Measurements from ENCODE around the gene S100PBP. TPM values are rescaled to one million over a fixed set of nuclear protein-coding genes. Genes with fewer than 3 reads are reported as not detected.
A peak's percentile ranks its signal among the peaks of the same experiment; 100 is the strongest.
"Not testable (repeated sequence)": the region's sequence is repeated elsewhere in the genome, so short reads cannot be mapped to it uniquely, and the experiment has no call there.

S100PBP gene
- total RNA-seq, 6 donors from 2014 or later, result 20.8 to 85.9 (median 34.9) TPM

GRCh38 chr1:32784817-32785216 is 32.6 kb upstream of the S100PBP start:
- TF ChIP-seq CTCF (IDR thresholded peaks at IDR 0.05) (no peak), EP300 (IDR thresholded peaks at IDR 0.05) (no peak), POLR2A (IDR thresholded peaks at IDR 0.05) (no peak), POLR2AphosphoS5 (IDR thresholded peaks at IDR 0.05) (no peak)
- Histone ChIP-seq H3K4me1 (peaks cover 0 to 5% (median 0%) of the 10 kb centered on the region in 4 donors), H3K27me3 (no peaks in the 10 kb centered on the region), H3K4me3 (no peak overlapping the region), H3K27ac (no peak overlapping the region), H3K9me3 (no peaks in the 10 kb centered on the region), H3K36me3 (peaks cover 40 to 98% (median 81%) of the 10 kb centered on the region in 4 donors)
- DNase-seq (no peak), ATAC-seq (ENCODE audit: low FRiP score in 2 of 2) (no peak)
- WGBS, 2 donors, result 89 to 90% methylated on average over 3 of the region's 3 CpGs

- 61 to 67% methylated on average over 4 of the region's 4 CpGs for WGBS, 2 donors
- Histone ChIP-seq H3K9me3 (no peaks in the 10 kb centered on the region), H3K36me3 (peaks cover 35 to 97% (median 72%) of the 10 kb centered on the region in 4 donors), H3K4me3 (no peak overlapping the region), H3K4me1 (peaks cover 0 to 5% (median 0%) of the 10 kb centered on the region in 4 donors), H3K27me3 (no peaks in the 10 kb centered on the region), H3K27ac (no peak overlapping the region)
- peak in 1 of 2 donors; percentile 25 for ATAC-seq (ENCODE audit: low FRiP score in 2 of 2)
- TF ChIP-seq CTCF (IDR thresholded peaks at IDR 0.05) (peak in 4 of 6 experiments; percentile 14 to 36 (median 24)), EP300 (IDR thresholded peaks at IDR 0.05) (no peak)
- no peak for DNase-seq
Measured at GRCh38 chr1:32786856-32787255, 30.6 kb upstream of the S100PBP start.

GRCh38 chr1:32789356-32789755 is 28.1 kb upstream of the S100PBP start:
- H3K4me1 ChIP-seq, result not testable (repeated sequence)
- peaks cover 26 to 97% (median 64%) of the 10 kb centered on the region in 4 donors for H3K36me3 ChIP-seq
- ATAC-seq (ENCODE audit: low FRiP score in 2 of 2), result peak in 1 of 2 donors; percentile 76

GRCh38 chr1:32791881-32792280 is 25.6 kb upstream of the S100PBP start:
- ATAC-seq (ENCODE audit: low FRiP score in 2 of 2) (peak in 1 of 2 donors; percentile 52), DNase-seq (no peak)
- H3K4me1 ChIP-seq, result peaks cover 0 to under 1% (median 0%) of the 10 kb centered on the region in 4 donors
- H3K36me3 ChIP-seq, result peaks cover 16 to 95% (median 60%) of the 10 kb centered on the region in 4 donors
- TF ChIP-seq EP300 (IDR thresholded peaks at IDR 0.05), result no peak
- TF ChIP-seq POLR2A (IDR thresholded peaks at IDR 0.05), result no peak
- no peak for TF ChIP-seq CTCF (IDR thresholded peaks at IDR 0.05)
- TF ChIP-seq POLR2AphosphoS5 (IDR thresholded peaks at IDR 0.05), result no peak
- 94 to 96% methylated on average over 1 of the region's 1 CpG for WGBS, 2 donors
- H3K9me3 ChIP-seq, result no peaks in the 10 kb centered on the region
- no peak overlapping the region for H3K4me3 ChIP-seq
- no peaks in the 10 kb centered on the region for H3K27me3 ChIP-seq
- H3K27ac ChIP-seq, result no peak overlapping the region

More at GRCh38 chr1:32789356-32789755, 28.1 kb upstream of the S100PBP start:
- WGBS, 2 donors, result 61 to 66% methylated on average over 2 of the region's 2 CpGs
- not testable (repeated sequence) for H3K27ac ChIP-seq, H3K4me3 ChIP-seq, H3K27me3 ChIP-seq, DNase-seq, H3K9me3 ChIP-seq

- WGBS, 2 donors, result 95 to 96% methylated on average over 4 of the region's 4 CpGs
- not testable (repeated sequence) for H3K27me3 ChIP-seq; H3K4me3 ChIP-seq; H3K27ac ChIP-seq; DNase-seq; H3K9me3 ChIP-seq; ATAC-seq (ENCODE audit: low FRiP score in 2 of 2); H3K4me1 ChIP-seq
- H3K36me3 ChIP-seq, result peaks cover 7 to 98% (median 58%) of the 10 kb centered on the region in 4 donors
Measured at GRCh38 chr1:32795763-32796162, 21.7 kb upstream of the S100PBP start.

GRCh38 chr1:32797456-32797855 is 20.0 kb upstream of the S100PBP start:
- 100% methylated on average over 1 of the region's 1 CpG for whole genome bisulfite sequencing, 2 donors
- Histone ChIP-seq H3K4me1 (no peaks in the 10 kb centered on the region), H3K36me3 (peaks cover 0 to 95% (median 51%) of the 10 kb centered on the region in 4 donors), H3K27ac (no peak overlapping the region), H3K27me3 (no peaks in the 10 kb centered on the region), H3K9me3 (no peaks in the 10 kb centered on the region), H3K4me3 (no peak overlapping the region)
- TF ChIP-seq EP300 (IDR thresholded peaks at IDR 0.05) (no peak), POLR2A (IDR thresholded peaks at IDR 0.05) (no peak), POLR2AphosphoS5 (IDR thresholded peaks at IDR 0.05) (no peak), CTCF (IDR thresholded peaks at IDR 0.05) (no peak)
- DNase-seq (no peak), ATAC-seq (ENCODE audit: low FRiP score in 2 of 2) (no peak)
